Esophagus (tissue), 2 donors: ENCODE measurements around the gene DDRGK1. TPM values are rescaled to one million over a fixed set of nuclear protein-coding genes. Genes with fewer than 3 reads are reported as not detected.
"Not testable (repeated sequence)": the region's sequence is repeated elsewhere in the genome, so short reads cannot be mapped to it uniquely, and the experiment has no call there.

Experiments used
- H3K27ac ChIP-seq, 2 donors: one replicate each; pipeline ENCODE4 v1.5.1; 2013; ENCODE audit warnings: low read depth in 2 of 2, mild to moderate bottlenecking in 2 of 2, inconsistent platforms in 1 of 2, low read length in 1 of 2, moderate library complexity in 1 of 2
- H3K27me3 ChIP-seq, 2 donors: one replicate each; pipeline ENCODE4 v1.6.1; 2013; ENCODE audit warnings: low read length in 2 of 2, control low read depth in 1 of 2, mild to moderate bottlenecking in 1 of 2; ENCODE audit not compliant: insufficient read depth in 2 of 2, control insufficient read depth in 1 of 2
- H3K36me3 ChIP-seq, 2 donors: one replicate each; pipeline ENCODE4 v1.6.1; 2013; ENCODE audit warnings: low read length in 1 of 2; ENCODE audit not compliant: control insufficient read depth in 2 of 2, insufficient read depth in 2 of 2
- H3K4me1 ChIP-seq, 2 donors: one replicate each; pipeline ENCODE4 v1.6.1; 2013; ENCODE audit warnings: low read length in 1 of 2; ENCODE audit not compliant: control insufficient read depth in 2 of 2, insufficient read depth in 2 of 2
- H3K4me3 ChIP-seq, 2 donors: one replicate each; pipeline ENCODE4 v1.5.1; 2013; ENCODE audit warnings: low read length in 2 of 2, mild to moderate bottlenecking in 2 of 2, low read depth in 1 of 2, moderate library complexity in 1 of 2
- H3K9me3 ChIP-seq, 2 donors: one replicate each; pipeline ENCODE4 v1.6.1; 2013; ENCODE audit warnings: mild to moderate bottlenecking in 2 of 2, low read depth in 1 of 2, low read length in 1 of 2, moderate library complexity in 1 of 2; ENCODE audit not compliant: control insufficient read depth in 2 of 2, insufficient read depth in 1 of 2
- WGBS, 2 donors: extraction: QIAGEN DNeasy Blood & Tissue Kit; methylation state at CpG; one replicate each; pipeline ENCODE4 v1.1.7; 2013; 5-methylcytosine and 5-hydroxymethylcytosine counted together
- polyA plus RNA-seq, 2 donors: library from polyadenylated mRNA; stranded (reverse); fragments of 200-250 nt; gene quantifications; one replicate each; pipeline ENCODE4 v1.2.3, GENCODE V29; 2013
- donor health status: healthy with polysubstance abuse.
- donor health status: Bipolar disorder and iron deficiency.

The DDRGK1 gene
- polyA plus RNA-seq, 2 donors, result 24.0 to 45.8 TPM

DNA sequence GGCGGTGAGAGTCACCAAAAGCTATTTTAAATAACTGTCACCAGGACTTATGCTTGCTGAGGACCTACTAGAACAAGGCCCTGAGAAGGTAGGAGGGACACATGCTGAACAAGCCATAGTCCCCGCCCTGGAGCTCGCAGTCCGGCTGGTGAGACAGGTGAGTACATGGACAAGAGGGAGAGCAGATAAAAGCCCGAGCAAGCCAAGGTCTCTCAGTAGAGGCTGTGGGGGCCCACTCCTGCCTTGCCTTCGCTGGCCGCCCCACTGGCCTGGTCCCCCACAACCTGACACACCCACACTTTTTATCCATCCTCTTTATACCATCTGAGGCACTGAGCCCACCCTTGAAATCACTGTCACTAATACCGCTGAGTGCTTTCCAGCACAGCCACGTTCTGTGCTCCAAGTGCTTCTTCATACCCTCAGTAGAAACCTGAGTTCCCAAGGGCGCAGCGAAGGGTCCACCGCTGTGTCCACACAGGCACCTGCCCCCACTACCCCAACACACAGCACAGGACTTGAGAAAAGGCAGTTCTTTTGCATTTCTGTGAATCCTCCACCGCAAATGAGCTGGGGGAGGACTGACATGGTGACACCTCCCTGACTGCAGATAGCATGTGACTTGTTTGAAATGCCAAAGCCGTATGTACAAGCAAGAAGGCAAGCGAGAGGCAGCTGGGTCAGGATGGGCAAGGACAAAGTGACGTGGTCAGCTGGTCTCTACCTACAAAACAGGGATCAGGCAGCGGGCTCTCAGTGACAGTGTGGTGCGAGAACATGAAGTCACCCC, 12.1 kb downstream of the DDRGK1 start:
- no peaks in the 10 kb centered on the region for H3K27me3 ChIP-seq
- no peak overlapping the region for H3K4me3 ChIP-seq
- H3K9me3 ChIP-seq, result no peaks in the 10 kb centered on the region
- H3K27ac ChIP-seq, result no peak overlapping the region
- WGBS, 2 donors, result 93 to 96% methylated on average over 18 of the region's 18 CpGs
- no peaks in the 10 kb centered on the region for H3K4me1 ChIP-seq
- H3K36me3 ChIP-seq, result peaks cover 26 to 49% of the 10 kb centered on the region in 2 donors

DNA sequence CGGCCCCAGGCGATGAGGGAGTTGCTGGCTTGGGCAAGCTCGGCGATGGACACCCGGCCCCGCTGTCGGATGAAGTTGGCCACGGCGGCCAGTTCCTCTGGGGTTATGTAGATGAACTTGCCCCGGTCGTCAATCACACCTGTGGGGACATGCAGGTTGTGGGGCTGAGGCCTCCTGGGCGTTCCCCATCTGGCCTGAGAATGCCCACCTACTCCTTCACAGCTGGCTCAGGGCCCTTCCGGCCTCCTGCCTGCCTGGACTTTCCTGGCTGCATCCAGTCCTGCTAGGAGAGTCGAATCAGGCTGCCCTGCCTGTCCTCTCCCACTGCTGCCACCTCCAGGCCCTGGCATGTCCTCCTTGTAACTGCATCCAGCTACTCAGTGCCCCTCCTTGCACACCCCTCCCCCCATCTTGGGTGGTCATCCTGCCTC, 13.8 kb downstream of the DDRGK1 start:
- no peaks in the 10 kb centered on the region for H3K27me3 ChIP-seq
- 90 to 93% methylated on average over 14 of the region's 14 CpGs for WGBS, 2 donors
- H3K9me3 ChIP-seq, result no peaks in the 10 kb centered on the region
- no peaks in the 10 kb centered on the region for H3K4me1 ChIP-seq
- H3K27ac ChIP-seq, result no peak overlapping the region
- H3K4me3 ChIP-seq, result no peak overlapping the region
- peaks cover 26 to 44% of the 10 kb centered on the region in 2 donors for H3K36me3 ChIP-seq

DNA sequence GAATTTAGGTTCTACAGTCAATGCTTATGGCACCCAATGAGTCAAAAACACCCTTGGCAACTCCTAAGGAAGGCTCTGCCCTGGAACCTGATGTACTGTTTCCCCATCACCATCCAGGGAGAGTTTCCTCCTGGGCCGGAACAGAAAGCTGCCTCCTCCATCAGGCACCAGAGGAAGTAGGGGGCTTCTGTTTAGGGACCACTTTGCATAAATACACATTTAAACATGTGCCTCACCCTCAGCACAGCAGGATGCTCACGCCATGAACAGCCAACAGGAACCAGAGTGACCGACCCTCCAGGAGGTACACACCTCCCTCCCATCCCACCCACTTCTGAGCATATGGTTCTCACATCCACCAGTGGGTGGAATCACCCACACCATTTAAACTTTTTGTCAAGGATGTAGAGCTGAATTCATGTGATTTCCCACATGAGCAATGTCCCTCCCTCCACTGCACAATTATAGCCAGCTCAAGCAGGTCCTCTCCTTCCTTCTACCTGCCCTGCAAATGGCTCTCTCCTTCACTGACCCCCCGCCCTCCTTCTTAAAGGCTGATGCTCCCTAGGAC, 14.8 kb downstream of the DDRGK1 start:
- Histone ChIP-seq H3K36me3 (peaks cover 23 to 34% of the 10 kb centered on the region in 2 donors), H3K4me1 (no peaks in the 10 kb centered on the region), H3K27me3 (no peaks in the 10 kb centered on the region), H3K4me3 (no peak overlapping the region), H3K9me3 (no peaks in the 10 kb centered on the region), H3K27ac (no peak overlapping the region)
- WGBS, 2 donors, result 83 to 84% methylated on average over 4 of the region's 4 CpGs

DNA sequence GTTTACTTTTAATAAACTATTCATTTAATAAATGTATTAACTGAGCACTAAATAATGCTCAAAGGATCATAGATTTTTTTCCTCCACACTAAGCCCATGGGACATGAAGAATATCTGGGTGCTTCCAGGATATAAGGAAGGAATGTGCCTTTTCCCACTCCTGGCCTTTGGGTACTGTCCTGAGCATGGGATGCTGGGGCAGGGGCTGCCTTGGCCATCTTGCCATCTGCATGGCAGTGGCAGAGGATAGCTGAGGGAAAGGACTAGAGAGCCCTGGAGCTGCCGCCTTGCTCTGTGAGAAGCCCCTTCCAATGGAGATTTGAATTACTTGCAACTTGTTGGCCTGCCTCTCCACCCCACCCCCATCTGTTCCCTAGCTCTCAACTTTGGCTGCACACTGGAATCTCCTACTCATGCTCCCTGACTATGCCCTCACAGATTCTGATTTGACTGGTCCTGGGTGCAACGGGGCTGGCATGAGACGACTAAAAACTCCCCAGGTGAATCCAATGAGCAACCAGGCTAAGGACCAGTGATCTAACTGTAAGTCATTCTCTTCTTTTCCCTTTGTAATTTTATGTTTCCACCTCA, 15.6 kb downstream of the DDRGK1 start:
- H3K27me3 ChIP-seq, result no peaks in the 10 kb centered on the region
- peaks cover 23 to 28% of the 10 kb centered on the region in 2 donors for H3K36me3 ChIP-seq

DNA sequence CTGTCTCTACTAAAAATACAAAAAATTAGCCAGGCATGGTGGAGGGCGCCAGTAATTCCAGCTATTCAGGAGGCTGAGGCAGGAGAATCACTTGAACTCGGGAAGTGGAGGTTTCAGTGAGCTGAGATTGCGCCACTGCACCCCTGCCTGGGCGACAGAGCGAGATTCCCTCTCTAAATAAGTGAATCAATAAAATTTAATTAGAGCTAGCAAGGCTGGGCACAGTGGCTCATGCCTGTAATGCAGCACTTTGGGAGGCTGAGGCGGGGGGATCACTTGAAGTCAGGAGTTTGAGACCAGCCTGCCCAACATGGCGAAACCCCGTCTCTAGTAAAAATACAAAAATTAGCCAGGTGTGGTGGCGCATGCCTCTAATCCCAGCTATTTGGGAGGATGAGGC, 16.6 kb downstream of the DDRGK1 start:
- H3K4me3 ChIP-seq, H3K27me3 ChIP-seq, H3K9me3 ChIP-seq, H3K27ac ChIP-seq, H3K4me1 ChIP-seq: not testable (repeated sequence)
- 95 to 96% methylated on average over 9 of the region's 9 CpGs for WGBS, 2 donors
- H3K36me3 ChIP-seq, result peaks cover 21 to 26% of the 10 kb centered on the region in 2 donors

More for the DNA sequence above, 15.6 kb downstream of the DDRGK1 start:
- Histone ChIP-seq H3K9me3 (no peaks in the 10 kb centered on the region), H3K4me3 (no peak overlapping the region), H3K4me1 (peaks cover 0 to 3% of the 10 kb centered on the region in 2 donors), H3K27ac (no peak overlapping the region)
- 83 to 89% methylated on average over 3 of the region's 3 CpGs for WGBS, 2 donors

DNA sequence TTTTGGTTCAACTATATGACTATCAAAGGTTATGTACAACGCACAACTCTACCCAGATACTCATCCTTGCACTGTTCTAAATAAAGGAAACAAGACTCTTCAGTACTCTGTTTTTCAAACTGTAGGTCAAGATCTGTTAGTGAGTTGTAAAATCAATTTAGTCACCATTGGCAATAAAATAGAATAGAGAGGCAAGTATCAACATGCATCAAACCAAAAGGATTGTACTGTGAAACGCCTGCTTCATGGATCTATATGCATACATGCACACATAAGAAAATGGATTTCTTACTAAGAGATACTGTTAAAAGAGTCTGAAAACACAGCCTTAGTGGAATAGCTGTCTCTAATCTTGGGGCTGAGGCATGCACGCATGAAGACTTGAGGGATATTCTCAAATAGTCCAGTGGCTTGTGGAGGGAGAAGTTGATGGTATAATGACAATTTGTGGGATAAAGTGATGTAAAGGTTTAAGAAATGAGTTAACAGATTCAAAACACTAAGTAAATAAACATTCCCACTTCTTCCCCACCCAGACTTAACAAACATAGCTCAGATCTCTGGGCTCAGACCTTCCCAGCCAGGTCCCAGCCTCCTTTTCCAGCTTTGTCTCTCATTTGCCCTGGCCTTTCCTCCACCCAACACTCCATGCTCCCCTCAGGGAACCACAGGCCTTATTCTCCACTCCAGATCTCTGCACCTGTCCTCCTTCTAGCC, 20.4 kb downstream of the DDRGK1 start:
- Histone ChIP-seq H3K9me3 (no peaks in the 10 kb centered on the region), H3K4me3 (no peak overlapping the region), H3K27ac (no peak overlapping the region), H3K27me3 (no peaks in the 10 kb centered on the region), H3K4me1 (peaks cover 0 to 3% of the 10 kb centered on the region in 2 donors), H3K36me3 (no peaks in the 10 kb centered on the region)
- 65 to 79% methylated on average over 3 of the region's 3 CpGs for WGBS, 2 donors

DNA sequence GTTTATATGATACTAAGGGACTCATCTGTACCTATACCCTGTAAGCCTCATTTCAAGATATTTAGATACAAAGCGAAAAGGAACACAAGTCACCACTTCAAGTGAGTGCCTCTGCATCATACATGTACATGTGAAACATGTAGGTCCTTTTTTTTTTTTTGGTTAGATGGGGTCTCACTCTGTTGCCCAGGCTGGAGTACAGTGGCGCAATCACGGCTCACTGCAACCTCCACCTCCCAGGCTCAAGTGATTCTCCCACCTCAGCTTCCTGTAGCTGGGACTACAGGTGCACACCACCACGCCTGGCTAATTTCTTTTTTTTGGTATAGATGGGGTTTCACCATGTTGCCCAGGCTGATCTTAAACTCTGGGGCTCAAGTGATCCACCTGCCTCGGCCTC, 22.1 kb downstream of the DDRGK1 start:
- H3K4me1 ChIP-seq, H3K36me3 ChIP-seq, H3K4me3 ChIP-seq, H3K9me3 ChIP-seq, H3K27ac ChIP-seq, H3K27me3 ChIP-seq: not testable (repeated sequence)
- WGBS, 2 donors, result 91 to 94% methylated on average over 5 of the region's 5 CpGs

DNA sequence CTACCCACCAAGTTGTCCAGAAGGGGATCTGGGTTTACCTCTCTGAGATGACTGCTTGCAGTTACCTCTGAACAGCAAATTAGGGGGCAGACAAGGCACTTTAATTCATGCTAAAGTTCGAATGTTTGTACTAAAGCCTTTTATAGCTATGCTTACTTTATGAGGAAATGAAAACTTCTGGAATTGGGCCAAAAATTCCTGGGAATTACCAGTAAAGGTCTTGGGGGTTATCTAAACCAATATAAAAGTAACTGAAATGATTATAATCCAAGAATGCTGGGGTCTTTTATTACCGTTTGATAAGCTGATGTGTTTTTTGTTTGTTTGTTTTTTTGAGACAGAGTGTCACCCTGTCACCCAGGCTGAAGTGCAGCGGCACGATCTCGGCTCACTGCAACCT, 23.2 kb downstream of the DDRGK1 start:
- 72 to 76% methylated on average over 5 of the region's 5 CpGs for WGBS, 2 donors
- H3K4me1 ChIP-seq, result peaks cover 0 to 3% of the 10 kb centered on the region in 2 donors
- H3K9me3 ChIP-seq, result no peaks in the 10 kb centered on the region

DNA sequence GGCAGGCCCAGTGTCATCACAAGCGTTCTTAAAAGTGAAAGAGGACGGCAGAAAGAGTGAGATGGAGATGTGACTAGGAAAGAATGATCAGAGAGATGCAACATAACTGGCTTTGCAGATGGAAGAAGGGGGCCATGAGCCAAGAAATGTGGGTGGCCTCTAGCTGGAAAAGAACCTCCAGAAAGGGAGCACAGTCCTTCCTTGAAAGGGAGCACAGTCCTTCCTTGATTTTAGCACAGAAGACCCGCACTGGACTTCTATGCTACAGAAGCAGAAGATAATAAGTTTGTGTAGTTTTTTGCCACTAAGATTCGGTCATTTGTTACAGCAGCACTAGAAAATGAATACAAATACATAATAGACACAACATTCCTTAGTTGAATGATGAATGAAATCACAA, 24.2 kb downstream of the DDRGK1 start:
- Histone ChIP-seq H3K36me3 (no peaks in the 10 kb centered on the region), H3K4me1 (peaks cover 0 to 3% of the 10 kb centered on the region in 2 donors), H3K4me3 (no peak overlapping the region), H3K9me3 (no peaks in the 10 kb centered on the region), H3K27me3 (no peaks in the 10 kb centered on the region), H3K27ac (no peak overlapping the region)
- WGBS, 2 donors, result 74 to 77% methylated on average over 4 of the region's 4 CpGs

More for the DNA sequence above, 23.2 kb downstream of the DDRGK1 start:
- no peak overlapping the region for H3K4me3 ChIP-seq
- no peaks in the 10 kb centered on the region for H3K36me3 ChIP-seq
- no peak overlapping the region for H3K27ac ChIP-seq
- H3K27me3 ChIP-seq, result no peaks in the 10 kb centered on the region
